Measurements from ENCODE around the gene DMPK. TPM values are rescaled to one million over a fixed set of nuclear protein-coding genes. Genes with fewer than 3 reads are reported as not detected.

Gene DMPK
- total and polyA plus RNA-seq, 8 donors, result 27.0 to 293 (median 39.5) TPM

DNA sequence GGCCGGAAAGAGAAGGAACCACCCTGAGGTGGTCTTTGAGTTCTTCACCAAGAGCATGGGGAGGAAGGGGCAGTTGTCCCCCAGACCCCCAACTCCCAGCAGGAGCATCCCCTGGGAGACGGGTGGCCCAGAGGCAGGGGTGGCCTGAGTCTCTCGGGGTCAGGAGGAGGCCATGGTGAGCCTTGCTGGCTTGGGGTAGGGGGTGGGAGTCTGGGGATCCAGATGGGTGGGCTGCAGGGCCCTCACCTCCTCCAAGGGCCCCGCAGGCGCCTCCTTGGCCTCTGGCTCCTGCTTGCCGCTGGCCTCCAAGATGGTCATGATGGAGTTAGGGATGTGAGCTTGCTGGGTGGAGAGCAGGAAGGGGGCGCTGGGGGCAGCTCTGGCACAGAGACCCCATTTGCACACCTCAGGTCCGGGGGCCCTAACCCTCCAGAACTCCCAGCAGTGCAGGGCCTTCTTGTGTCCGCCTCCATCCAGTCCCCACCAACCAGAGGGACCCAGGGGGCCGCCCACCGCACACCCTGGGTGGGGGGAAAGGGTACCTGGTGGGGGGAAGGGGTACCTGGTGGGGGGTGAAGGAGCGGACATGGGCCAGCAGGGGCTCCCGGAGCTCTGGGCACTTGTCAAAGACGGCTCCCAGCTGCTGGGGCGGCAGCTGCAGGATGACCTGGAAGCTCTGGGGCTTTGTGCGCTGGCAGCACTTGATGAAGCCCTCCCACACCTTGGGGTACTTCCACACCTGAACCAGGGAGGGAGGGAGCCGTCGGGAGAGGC, 34.1 kb upstream of the DMPK start:
- Histone ChIP-seq H3K36me3 (no peaks in the 10 kb centered on the region), H3K4me3 (no peak overlapping the region), H3K9me3 (no peaks in the 10 kb centered on the region), H3K27me3 (no peaks in the 10 kb centered on the region), H3K4me1 (no peaks in the 10 kb centered on the region), H3K27ac (no peak overlapping the region)
- FAIRE-seq (no peak), DNase-seq (no peak), ATAC-seq (peak in 2 of 4 donors; percentile 2 to 5)
- TF ChIP-seq, protein P1, sequence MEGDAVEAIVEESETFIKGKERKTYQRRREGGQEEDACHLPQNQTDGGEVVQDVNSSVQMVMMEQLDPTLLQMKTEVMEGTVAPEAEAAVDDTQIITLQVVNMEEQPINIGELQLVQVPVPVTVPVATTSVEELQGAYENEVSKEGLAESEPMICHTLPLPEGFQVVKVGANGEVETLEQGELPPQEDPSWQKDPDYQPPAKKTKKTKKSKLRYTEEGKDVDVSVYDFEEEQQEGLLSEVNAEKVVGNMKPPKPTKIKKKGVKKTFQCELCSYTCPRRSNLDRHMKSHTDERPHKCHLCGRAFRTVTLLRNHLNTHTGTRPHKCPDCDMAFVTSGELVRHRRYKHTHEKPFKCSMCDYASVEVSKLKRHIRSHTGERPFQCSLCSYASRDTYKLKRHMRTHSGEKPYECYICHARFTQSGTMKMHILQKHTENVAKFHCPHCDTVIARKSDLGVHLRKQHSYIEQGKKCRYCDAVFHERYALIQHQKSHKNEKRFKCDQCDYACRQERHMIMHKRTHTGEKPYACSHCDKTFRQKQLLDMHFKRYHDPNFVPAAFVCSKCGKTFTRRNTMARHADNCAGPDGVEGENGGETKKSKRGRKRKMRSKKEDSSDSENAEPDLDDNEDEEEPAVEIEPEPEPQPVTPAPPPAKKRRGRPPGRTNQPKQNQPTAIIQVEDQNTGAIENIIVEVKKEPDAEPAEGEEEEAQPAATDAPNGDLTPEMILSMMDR (IDR thresholded peaks at IDR 0.05), result no peak
- 74 to 82% methylated on average over 7 to 18 of the region's 18 CpGs for WGBS, 2 donors
- intact Hi-C loops (cut with DNase I), result loop anchor here in 2 of 3 donors (5.0 to 10.0 kb wide), 2 partner anchors 198 to 201 kb away; no protein-coding TSS in a partner anchor

DNA sequence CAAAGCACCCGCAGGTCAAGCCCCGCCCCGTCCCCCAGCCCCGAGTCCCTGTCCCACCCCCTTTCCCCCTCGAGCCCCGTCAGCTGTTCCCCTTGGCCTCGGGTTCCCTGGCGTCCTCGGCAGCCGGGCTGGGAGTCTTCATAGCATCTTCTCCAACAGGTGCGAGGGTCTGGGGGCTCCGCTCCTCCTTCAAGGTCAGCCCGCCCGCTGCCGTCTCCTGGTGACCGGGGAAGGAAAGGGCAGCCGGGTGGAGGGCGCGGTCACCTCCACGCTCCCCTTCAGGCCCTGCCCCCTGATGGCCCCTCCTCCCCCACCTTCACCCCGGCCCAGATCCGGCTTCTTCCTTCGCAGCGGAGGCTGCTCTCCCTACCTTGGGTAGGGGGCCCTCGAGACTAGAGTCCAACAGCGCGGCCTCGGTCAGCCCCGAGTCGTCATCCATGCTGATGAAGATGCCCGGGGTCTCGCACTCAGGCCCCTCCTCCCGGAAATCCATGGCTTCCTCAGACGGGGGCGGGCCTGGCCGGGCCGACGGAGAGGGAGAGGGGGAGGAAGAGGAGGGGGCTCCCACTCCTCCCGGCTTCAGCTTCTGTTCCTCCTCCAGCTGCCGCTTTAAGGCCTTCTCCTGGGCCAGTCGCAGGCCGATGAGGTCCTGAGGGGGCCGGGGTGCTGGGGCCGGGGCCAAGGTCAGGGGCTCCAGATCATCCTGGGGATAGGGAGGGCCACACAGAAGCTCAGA, 33.4 kb upstream of the DMPK start:
- Histone ChIP-seq H3K9me3 (no peaks in the 10 kb centered on the region), H3K36me3 (no peaks in the 10 kb centered on the region), H3K4me1 (no peaks in the 10 kb centered on the region), H3K27ac (no peak overlapping the region), H3K27me3 (no peaks in the 10 kb centered on the region), H3K4me3 (peak overlapping the region in 1 of 4 donors; percentile 19)
- 53 to 55% methylated on average over 25 to 44 of the region's 44 CpGs for WGBS, 2 donors
- FAIRE-seq (no peak), DNase-seq (peak in 1 of 6 donors; percentile 80), ATAC-seq (no peak)
- intact Hi-C loops (cut with DNase I), result loop anchor here in 2 of 3 donors (5.0 to 10.0 kb wide), 2 partner anchors 199 to 202 kb away; no protein-coding TSS in a partner anchor
- TF ChIP-seq, protein P1 (IDR thresholded peaks at IDR 0.05), result no peak

DNA sequence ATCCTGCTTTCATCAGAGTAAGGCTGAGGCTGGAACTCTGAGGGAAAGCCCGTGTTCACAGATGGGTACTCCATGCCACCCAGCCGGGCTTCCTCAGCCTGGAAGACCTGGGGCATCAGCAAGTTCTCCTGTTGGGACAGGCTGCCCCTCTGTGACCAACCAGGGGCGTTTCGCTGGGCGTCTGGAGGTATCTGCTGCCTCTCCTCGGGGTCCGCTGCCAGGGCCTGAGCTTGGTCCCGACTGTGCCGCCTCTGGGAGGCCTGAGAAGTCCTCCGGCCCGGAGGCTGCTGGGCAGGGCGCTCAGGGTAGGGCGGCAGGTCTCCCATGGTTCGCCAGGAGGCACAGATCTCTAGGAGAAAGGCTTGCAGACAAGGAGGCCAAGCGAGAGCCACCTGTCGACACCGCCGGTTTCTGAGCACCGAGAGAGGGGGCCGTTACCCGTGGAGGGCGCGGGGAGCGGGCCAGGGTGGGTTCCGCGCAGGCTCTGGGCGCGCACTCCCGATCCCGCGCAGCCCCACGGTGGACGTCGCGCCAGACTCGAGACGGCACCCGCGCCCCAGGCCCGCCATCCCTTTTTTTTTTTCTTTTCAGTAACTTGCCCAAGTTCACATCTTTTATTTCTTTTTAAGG, 32.7 kb upstream of the DMPK start, which contains the start of gene RSPH6A:
RSPH6A (minus strand) TSS at position 458 of the 630 bp plus-strand sequence; CDS start at position 326, 132 bp downstream.
- Histone ChIP-seq H3K4me1 (no peaks in the 10 kb centered on the region), H3K27me3 (no peaks in the 10 kb centered on the region), H3K4me3 (peak within 1 kb of the TSS in 1 of 4 donors; percentile 19), H3K36me3 (no peaks in the 10 kb centered on the region), H3K9me3 (no peaks in the 10 kb centered on the region), H3K27ac (no peak within 1 kb of the TSS)
- WGBS, 2 donors, result 63 to 66% methylated on average over 29 to 40 of the region's 40 CpGs
- peak in 1 of 6 donors; percentile 82 for DNase-seq
- no peak for FAIRE-seq
- ATAC-seq, result no peak
- TF ChIP-seq, protein P1 (IDR thresholded peaks at IDR 0.05), result no peak
- intact Hi-C loops (cut with DNase I), result loop anchor here in 2 of 3 donors (5.0 to 10.0 kb wide), 2 partner anchors 200 to 202 kb away; no protein-coding TSS in a partner anchor

DNA sequence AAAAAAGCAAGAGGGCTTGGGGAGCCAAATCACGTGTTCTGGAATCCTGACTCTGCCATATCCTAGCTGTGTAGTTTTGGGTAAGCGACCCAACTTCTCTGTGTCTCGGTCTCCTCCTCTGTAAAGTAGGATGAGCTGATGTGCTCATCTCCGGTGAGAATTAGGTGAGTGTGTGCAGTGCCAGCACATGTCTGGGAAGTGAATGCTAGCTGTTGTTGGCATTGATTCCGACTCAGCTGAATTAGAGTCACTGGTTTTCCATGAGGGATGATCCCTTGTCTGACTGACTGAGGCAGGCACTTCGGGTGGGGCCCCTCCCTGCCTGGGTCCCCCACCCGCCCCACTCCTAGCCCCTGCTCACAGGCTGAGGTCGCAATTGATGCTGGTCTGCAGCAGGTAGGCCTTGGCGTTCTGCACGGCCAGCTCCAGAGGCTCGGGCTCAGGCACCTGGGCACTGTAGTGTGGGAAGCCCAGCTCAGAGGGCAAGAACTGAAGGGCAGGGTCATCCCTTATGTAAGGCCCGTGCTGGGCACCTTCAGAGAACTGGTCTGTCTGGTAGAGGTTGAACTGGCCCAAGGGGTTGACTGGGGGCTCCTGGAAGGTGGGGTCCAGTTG, 32.0 kb upstream of the DMPK start:
- TF ChIP-seq, protein P1 (IDR thresholded peaks at IDR 0.05), result no peak
- DNase-seq (no peak), FAIRE-seq (no peak)

More for the DNA sequence above, 32.0 kb upstream of the DMPK start:
- Histone ChIP-seq H3K36me3 (no peaks in the 10 kb centered on the region), H3K4me3 (no peak overlapping the region), H3K4me1 (no peaks in the 10 kb centered on the region), H3K9me3 (no peaks in the 10 kb centered on the region), H3K27me3 (no peaks in the 10 kb centered on the region), H3K27ac (no peak overlapping the region)
- intact Hi-C loops (cut with DNase I), result loop anchor here in 1 of 3 donors (10.0 kb wide), 1 partner anchor 201 kb away; no protein-coding TSS in a partner anchor
- no peak for ATAC-seq
- WGBS, 2 donors, result 68 to 78% methylated on average over 12 of the region's 12 CpGs

All from pancreas (tissue), 10 donors.